ENCODE data around the gene PSAPL1.

DNA sequence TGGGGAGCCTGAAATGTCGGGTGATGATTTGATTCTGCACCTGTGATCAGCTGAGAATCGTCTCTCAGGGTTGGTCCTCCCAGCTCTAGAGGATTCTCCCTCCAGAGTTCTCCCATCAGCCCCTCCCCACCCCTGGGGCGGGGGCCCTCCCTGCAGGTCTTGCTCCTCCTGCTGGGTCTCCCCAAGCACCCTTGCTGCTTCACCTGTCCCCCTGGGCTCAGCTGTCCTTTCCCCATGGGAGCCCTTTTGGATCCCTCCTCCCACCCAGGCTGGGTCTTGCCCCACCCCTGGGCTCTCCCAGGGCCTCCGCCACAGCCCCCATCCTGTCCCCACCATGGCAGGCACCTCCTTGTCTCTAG lies 22.2 kb downstream of the PSAPL1 start:
- TF ChIP-seq, protein P1, sequence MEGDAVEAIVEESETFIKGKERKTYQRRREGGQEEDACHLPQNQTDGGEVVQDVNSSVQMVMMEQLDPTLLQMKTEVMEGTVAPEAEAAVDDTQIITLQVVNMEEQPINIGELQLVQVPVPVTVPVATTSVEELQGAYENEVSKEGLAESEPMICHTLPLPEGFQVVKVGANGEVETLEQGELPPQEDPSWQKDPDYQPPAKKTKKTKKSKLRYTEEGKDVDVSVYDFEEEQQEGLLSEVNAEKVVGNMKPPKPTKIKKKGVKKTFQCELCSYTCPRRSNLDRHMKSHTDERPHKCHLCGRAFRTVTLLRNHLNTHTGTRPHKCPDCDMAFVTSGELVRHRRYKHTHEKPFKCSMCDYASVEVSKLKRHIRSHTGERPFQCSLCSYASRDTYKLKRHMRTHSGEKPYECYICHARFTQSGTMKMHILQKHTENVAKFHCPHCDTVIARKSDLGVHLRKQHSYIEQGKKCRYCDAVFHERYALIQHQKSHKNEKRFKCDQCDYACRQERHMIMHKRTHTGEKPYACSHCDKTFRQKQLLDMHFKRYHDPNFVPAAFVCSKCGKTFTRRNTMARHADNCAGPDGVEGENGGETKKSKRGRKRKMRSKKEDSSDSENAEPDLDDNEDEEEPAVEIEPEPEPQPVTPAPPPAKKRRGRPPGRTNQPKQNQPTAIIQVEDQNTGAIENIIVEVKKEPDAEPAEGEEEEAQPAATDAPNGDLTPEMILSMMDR (IDR thresholded peaks at IDR 0.05; ENCODE audit: insufficient read depth, low read depth, low read length): no peak
- TF ChIP-seq EZH2 (IDR thresholded peaks at IDR 0.05; ENCODE audit: insufficient read depth, low read length): no peak

Data from astrocyte (in vitro differentiated cells and primary cell).